Germinal center (tissue), 1 donor: ENCODE results near the gene ZNF70.

Experiments
- DNase-seq: peaks from one replicate; pipeline ENCODE4 v3.0.0; 2012; ENCODE audit warnings: mixed read lengths, low spot score

Gene ZNF70

DNA sequence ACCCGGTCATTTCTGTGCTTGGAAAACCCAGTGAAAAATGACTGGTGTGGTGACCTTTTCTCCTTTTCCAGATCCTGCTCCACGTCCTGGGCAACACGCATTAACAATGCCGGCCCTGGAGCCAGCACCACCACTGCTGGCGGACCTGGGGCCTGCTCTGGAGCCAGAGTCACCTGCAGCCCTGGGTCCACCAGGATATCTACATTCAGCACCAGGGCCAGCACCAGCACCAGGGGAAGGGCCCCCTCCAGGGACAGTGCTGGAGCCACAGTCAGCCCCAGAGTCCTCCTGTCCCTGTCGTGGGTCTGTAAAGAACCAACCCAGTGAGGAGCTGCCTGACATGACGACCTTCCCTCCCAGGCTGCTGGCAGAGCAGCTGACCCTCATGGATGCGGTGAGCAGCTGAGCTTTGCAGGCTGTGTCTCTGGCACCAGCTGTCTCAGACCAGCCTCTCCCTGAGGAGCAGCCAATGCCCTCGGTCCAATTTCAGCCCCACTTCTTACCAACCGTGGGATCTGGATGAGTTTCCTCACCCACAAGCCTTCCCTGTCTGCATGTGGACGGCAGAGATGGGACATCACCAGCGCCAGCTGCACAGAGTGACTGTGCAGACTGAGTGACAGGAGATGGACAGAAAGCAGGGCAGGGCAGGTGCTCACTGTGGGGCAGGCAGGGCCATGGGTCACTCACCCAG is 58.2 kb downstream of the ZNF70 start:
- no peak for DNase-seq

DNA sequence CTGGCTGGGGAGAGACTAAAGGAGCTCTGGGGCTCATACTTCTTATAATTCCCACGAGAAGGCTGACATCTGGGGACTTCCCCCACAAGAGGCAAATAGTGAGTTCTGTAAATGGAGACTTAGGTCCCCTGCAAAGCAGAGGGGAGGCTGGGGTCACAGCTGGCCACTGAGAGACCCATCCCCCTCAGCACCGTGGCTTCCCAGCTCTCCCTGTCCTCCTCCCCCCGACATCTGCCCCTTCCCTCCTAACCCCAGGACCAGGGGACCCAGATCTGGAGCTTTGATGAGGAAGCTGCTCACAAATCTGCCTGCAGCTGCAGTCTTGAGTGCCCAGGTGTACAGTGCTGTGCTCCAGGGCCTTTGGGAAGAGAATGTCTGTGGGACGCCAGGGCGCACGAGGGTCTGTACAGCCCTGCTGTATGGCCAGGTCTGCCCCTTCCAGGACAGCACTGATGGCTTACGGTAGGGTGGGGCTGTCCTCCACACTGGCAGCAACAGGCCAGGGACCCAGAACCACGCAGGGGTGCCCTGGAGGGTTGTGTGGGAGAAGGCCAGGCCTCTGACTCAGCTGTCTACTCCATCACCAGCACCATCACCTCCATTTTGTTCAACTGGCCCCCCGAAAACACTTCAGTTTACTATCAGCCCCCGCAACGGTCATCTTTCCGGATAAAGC is 59.0 kb downstream of the ZNF70 start:
- no peak for DNase-seq

DNA sequence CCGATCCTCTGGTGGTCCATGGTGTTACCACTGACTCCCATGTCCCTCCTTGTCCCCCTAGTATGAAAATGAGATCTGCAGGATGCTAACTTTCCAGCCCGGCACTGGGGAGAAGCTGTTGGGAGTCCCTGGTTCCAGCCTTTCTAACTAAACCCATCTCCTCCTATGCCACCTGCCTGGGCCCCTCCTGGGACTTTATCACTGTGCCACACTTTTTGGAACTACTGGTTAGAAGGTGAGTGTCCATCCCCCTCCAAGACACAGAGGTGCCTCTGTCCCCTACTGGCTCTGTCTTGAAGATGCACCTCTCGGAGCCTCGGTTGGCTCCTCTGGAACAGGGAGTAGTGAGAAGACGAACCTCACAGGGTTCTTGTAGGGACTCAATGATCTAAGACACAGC is 60.2 kb downstream of the ZNF70 start, which contains the start of gene RGL4:
RGL4 (plus strand) TSS at position 301 of the 400 bp plus-strand sequence. CDS start 1,018 bp downstream, outside the sequence.
- DNase-seq: no peak

DNA sequence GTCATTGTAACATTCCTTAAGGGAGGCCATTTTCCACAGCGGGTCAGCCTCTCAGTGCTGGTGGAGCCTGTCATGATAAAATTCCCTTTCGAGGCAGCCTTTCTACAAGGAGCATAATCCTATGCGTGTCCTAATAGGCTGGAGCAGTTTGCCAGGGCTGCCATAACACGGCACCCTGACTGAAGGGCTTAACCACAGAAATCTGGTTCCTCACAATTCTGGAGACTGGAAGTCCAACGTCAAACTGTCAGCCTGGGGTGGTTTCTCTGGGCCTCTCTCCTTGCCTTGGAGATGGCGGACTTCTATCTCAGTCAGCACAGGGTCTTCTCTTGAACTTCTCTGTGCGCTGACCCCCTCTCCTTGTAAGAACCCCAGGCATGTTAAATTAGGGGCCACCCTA is 61.5 kb downstream of the ZNF70 start:
- DNase-seq: no peak
